Thyroid gland (tissue), 4 donors: ENCODE results near the gene FOSL2. TPM values are rescaled to one million over a fixed set of nuclear protein-coding genes. Genes with fewer than 3 reads are reported as not detected.

Experiments
- DNase-seq, 2 donors: peaks; one replicate each; pipeline ENCODE4 v3.0.0-alpha.2; 2019
- H3K27ac ChIP-seq, 3 donors: fragments of 200-600 bp; sonication (generic); 1 replicate in 2 of 3; 2 replicates in 1 of 3; pipeline ENCODE4 v1.5.1; 2016 to 2019; ENCODE audit warnings: mild to moderate bottlenecking in 1 of 3, moderate library complexity in 1 of 3
- H3K27me3 ChIP-seq: fragments of 200-600 bp; sonication (generic); one replicate; pipeline ENCODE4 v1.5.1; 2019
- H3K36me3 ChIP-seq, 2 donors: fragments of 200-600 bp; sonication (generic); one replicate each; pipeline ENCODE4 v1.5.1; 2016 to 2019
- H3K4me1 ChIP-seq, 2 donors: fragments of 200-600 bp; sonication (generic); one replicate each; pipeline ENCODE4 v1.5.1; 2017 to 2019
- H3K4me3 ChIP-seq, 3 donors: fragments of 200-600 bp; sonication (generic); replicated peaks in 1 of 3; 1 replicate in 2 of 3; 2 replicates in 1 of 3; pipeline ENCODE4 v1.5.1; 2016; ENCODE audit warnings: mild to moderate bottlenecking in 1 of 3
- H3K9me3 ChIP-seq: fragments of 200-600 bp; sonication (generic); one replicate; pipeline ENCODE4 v1.5.1; 2017
- CTCF ChIP-seq, 6 experiments: fragments of 200-600 bp in 3 of 6; fragments of 450-650 bp in 3 of 6; sonication (generic) in 3 of 6; IDR thresholded peaks; one replicate each; pipeline ENCODE4 v1.5.1; 2016 to 2019; ENCODE audit warnings: antibody characterized with exemption in 6 of 6, mild to moderate bottlenecking in 2 of 6, inconsistent platforms in 1 of 6, moderate library complexity in 1 of 6
- POLR2A ChIP-seq, 2 donors: fragments of 450-650 bp; IDR thresholded peaks; one replicate each; pipeline ENCODE4 v1.6.1; 2017; ENCODE audit warnings: antibody characterized with exemption in 2 of 2, mild to moderate bottlenecking in 2 of 2, moderate library complexity in 1 of 2
- WGBS, 2 donors: methylation state at CpG; one replicate each; pipeline ENCODE4 v1.1.5; 2017; 5-methylcytosine and 5-hydroxymethylcytosine counted together
- intact Hi-C: fragments of 100-400 bp; cut with DNase I; formaldehyde crosslinking; loops from one replicate; pipeline ENCODE4 v1.15.1; 2023
- total RNA-seq, 4 donors: library from RNA; depleted of rRNA; stranded (reverse); fragments of >200 nt; gene quantifications; one replicate each; pipeline ENCODE4 v1.2.3, GENCODE V29; 2016

FOSL2 gene
- total RNA-seq = 10 to 100 TPM; 30.7 to 85.1 (median 40.6) TPM

- intact Hi-C loops = loop anchor here (10.0 kb wide), 2 partner anchors 498 to 628 kb away; partner anchors contain the start of genes BABAM2 and RBKS
- WGBS, 2 donors = 0% methylated on average over 30 to 36 of the region's 93 CpGs
These were observed at the start of gene FOSL2 for GRCh38 chr2:28392297-28393113. Gene FOSL2, plus strand, starts transcription at chr2:28392858. Its CDS starts 863 bp downstream, at chr2:28393721.

GRCh38 chr2:28343184-28343942, 49.3 kb upstream of the FOSL2 start:
- Histone ChIP-seq H3K27me3 (no peaks in the 10 kb centered on the region), H3K4me1 (peaks cover 0 to 12% of the 10 kb centered on the region in 2 donors), H3K4me3 (no peak overlapping the region), H3K9me3 (no peaks in the 10 kb centered on the region), H3K36me3 (no peaks in the 10 kb centered on the region), H3K27ac (peak overlapping the region in 1 of 3 donors; percentile 22)
- TF ChIP-seq POLR2A (IDR thresholded peaks at IDR 0.05) (no peak), CTCF (IDR thresholded peaks at IDR 0.05) (no peak)
- intact Hi-C loops = no loop called here
- 80 to 81% methylated on average over 5 of the region's 5 CpGs for WGBS, 2 donors
- DNase-seq = no peak

More at GRCh38 chr2:28392297-28393113, at the start of gene FOSL2:
- TF ChIP-seq POLR2A (IDR thresholded peaks at IDR 0.05) = peak; percentile 90 to 100
- peak in 2 of 6 experiments; percentile 0 to 1 for TF ChIP-seq CTCF (IDR thresholded peaks at IDR 0.05)
- peaks cover 13 to 29% of the 10 kb centered on the region in 2 donors for H3K4me1 ChIP-seq
- DNase-seq = peak; percentile 97
- peak within 1 kb of the TSS; percentile 99 to 100 (median 100) for H3K27ac ChIP-seq
- no peaks in the 10 kb centered on the region for H3K27me3 ChIP-seq
- H3K4me3 ChIP-seq = peak within 1 kb of the TSS; percentile 21 to 94 (median 91)
- H3K36me3 ChIP-seq = no peaks in the 10 kb centered on the region
- no peaks in the 10 kb centered on the region for H3K9me3 ChIP-seq

GRCh38 chr2:28343971-28344715, 48.5 kb upstream of the FOSL2 start:
- Histone ChIP-seq H3K27ac (no peak overlapping the region), H3K4me3 (no peak overlapping the region), H3K4me1 (peaks cover 0 to 12% of the 10 kb centered on the region in 2 donors), H3K36me3 (no peaks in the 10 kb centered on the region), H3K27me3 (no peaks in the 10 kb centered on the region), H3K9me3 (no peaks in the 10 kb centered on the region)
- 82 to 84% methylated on average over 20 of the region's 20 CpGs for WGBS, 2 donors
- DNase-seq = no peak
- TF ChIP-seq CTCF (IDR thresholded peaks at IDR 0.05) (no peak), POLR2A (IDR thresholded peaks at IDR 0.05) (no peak)
- intact Hi-C loops = no loop called here

GRCh38 chr2:28344756-28345373, 47.8 kb upstream of the FOSL2 start:
- intact Hi-C loops = no loop called here
- TF ChIP-seq POLR2A (IDR thresholded peaks at IDR 0.05) (no peak), CTCF (IDR thresholded peaks at IDR 0.05) (no peak)
- Histone ChIP-seq H3K4me3 (no peak overlapping the region), H3K27me3 (no peaks in the 10 kb centered on the region), H3K9me3 (no peaks in the 10 kb centered on the region), H3K27ac (no peak overlapping the region), H3K4me1 (peaks cover 0 to 12% of the 10 kb centered on the region in 2 donors), H3K36me3 (no peaks in the 10 kb centered on the region)
- 87% methylated on average over 14 to 25 of the region's 30 CpGs for WGBS, 2 donors
- no peak for DNase-seq
